A549 treated with DMSO at 1 μM for 4 hours (cell line): Measurements from ENCODE around the gene FZD7. TPM values are rescaled to one million over a fixed set of nuclear protein-coding genes. Genes with fewer than 3 reads are reported as not detected.

ENCODE experiments used
- total RNA-seq: library from RNA; stranded (reverse); fragments of 200-300 nt; extraction: Qiagen RNA extraction; gene quantifications from 5 replicates; pipeline ENCODE4 v1.2.3, GENCODE V29; 2022; ENCODE audit warnings: low read depth

The FZD7 gene
- total RNA-seq: 5.9 to 8.4 TPM (median 7.4 TPM) in 5 replicates

DNA sequence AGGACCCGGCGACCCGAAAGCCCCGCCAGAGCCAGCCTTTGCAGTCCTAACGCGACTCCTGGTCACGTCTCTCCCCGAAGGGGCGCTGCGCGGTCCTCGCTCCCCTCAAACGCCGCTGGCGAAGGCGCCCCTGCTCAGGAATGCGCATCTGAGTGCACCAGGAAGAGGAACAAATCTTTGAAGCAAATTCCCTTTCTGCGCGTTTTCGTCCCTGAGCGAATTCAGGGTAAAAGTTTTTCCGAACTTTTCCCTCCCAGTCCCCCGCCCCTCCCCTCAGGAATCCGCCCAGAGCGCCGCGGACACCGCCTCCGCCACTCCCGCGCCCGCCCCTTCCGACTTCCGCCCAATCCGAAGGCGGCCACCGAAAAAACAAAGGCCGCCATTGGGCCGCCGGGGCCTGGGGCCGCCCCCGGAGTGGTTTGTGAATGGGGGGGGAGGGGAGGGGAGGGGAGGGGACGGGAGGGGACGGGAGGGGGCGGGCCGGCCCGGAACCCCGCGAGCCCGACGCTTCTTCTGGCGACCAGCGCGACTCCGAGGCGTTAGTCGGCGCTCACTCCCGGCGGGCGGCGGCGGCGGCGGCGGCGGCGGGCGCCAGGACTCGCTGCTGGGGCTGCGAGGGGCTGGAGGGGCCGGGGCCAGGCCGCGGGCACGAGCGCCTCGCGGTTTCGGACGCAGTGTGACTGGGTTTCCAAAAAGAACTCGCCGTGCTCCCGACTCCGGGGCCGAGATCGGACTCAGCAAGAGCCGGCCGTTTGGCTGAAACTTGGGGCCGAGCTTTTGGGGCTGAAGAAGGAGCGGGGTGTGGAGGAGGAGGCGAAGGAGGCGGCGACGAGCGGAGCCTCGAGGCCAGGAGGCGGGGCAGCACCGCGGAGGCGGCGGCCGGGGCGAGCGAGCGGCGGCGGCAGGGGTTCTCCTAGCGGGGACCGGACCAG lies at the start of gene FZD7:
FZD7 (plus strand) TSS at position 539 of the 932 bp plus-strand sequence. CDS start 793 bp downstream, outside the sequence.

DNA sequence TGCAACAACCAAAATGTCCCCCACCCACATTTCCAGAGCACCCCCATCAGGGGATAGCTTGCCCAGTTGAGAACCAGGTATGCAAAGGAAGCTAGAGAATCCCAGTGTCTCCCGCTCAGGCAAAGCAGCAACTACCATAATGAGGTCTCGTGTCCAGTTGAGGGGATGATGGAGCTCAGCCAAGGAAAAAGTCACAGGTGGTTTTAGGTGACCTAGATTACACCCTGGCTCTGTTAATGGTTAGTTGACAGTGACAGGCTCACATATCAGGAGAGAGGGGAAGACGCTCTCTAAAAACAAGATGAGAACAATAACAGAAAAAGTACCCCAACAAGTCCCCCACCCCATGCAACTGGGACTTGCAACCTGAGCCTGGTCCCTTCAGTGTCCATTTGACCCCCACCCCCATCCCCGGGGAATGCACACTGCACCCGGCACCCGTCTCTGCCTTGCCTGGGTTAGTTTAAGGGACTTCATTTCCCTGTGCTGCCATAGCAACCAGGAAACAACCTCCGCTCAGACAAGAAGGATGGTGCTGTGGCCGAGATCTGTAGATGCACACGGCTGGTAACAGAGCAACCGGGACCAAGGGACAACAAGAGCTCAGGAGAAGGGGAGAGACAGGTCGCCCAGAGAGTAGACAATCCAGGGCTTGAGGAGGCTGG lies 39.2 kb downstream of the FZD7 start, which contains the start of gene KIAA2012:
KIAA2012 (plus strand) TSS at position 519 of the 665 bp plus-strand sequence. CDS start 373 bp downstream, outside the sequence.

Other genes with a start within 250 kb of the FZD7 start
- not detected in 5 replicates for gene CDK15, start 227.3 kb upstream of the FZD7 start, total RNA-seq
- gene KIAA2012, start 39.4 kb downstream of the FZD7 start, total RNA-seq: not detected in 5 replicates
- 136 to 182 TPM (median 149 TPM) in 5 replicates for gene SUMO1, start 204.7 kb downstream of the FZD7 start, total RNA-seq
- 115 to 136 TPM (median 126 TPM) in 5 replicates for gene NOP58, start 231.9 kb downstream of the FZD7 start, total RNA-seq